CD4-positive, alpha-beta T cell (primary cell): ENCODE data around the gene DAND5. TPM values are rescaled to one million over a fixed set of nuclear protein-coding genes. Genes with fewer than 3 reads are reported as not detected.

Source experiments
- ATAC-seq: fragments of 200-7000 bp; cut with Tn5 transposase; one replicate; pipeline ENCODE4 v1.10.0; 2022; ENCODE audit warnings: mild to moderate bottlenecking; ENCODE audit not compliant: poor library complexity
- CTCF ChIA-PET: fragments of 350-600 bp; sonication (Branson Sonifier 250); formaldehyde crosslinking; loops from one replicate; lab custom pipeline; 2021; ENCODE audit warnings: antibody characterized with exemption, inconsistent platforms; lab: Charles Lee
- POLR2A ChIA-PET: fragments of 350-600 bp; sonication (Branson Sonifier 250); formaldehyde crosslinking; loops from one replicate; lab custom pipeline; 2021; ENCODE audit warnings: antibody characterized with exemption, inconsistent platforms; lab: Charles Lee
- DNase-seq, 14 experiments: peaks; one replicate each; pipeline ENCODE4 v3.0.0-alpha.2; 2013 to 2020; ENCODE audit warnings: mixed read lengths in 2 of 14
- H3K27ac ChIP-seq, 2 donors: one replicate each; pipeline versions ENCODE4 v1.5.1 to v1.7.0; 2013; ENCODE audit warnings: low read length in 2 of 2, low read depth in 1 of 2, mild to moderate bottlenecking in 1 of 2
- H3K27me3 ChIP-seq, 2 experiments: 1 replicate in 1 of 2; 2 replicates in 1 of 2; pipeline versions ENCODE4 v1.6.1 to v1.7.0; 2013; ENCODE audit warnings: low read length in 2 of 2, control low read depth in 1 of 2, mild to moderate bottlenecking in 1 of 2, moderate library complexity in 1 of 2; ENCODE audit not compliant: insufficient read depth in 2 of 2, control insufficient read depth in 1 of 2
- H3K36me3 ChIP-seq: one replicate; pipeline ENCODE4 v1.6.1; 2013; ENCODE audit warnings: low read length, control low read depth; ENCODE audit not compliant: insufficient read depth
- H3K4me1 ChIP-seq: one replicate; pipeline ENCODE4 v1.6.1; 2013; ENCODE audit warnings: low read length, control low read depth; ENCODE audit not compliant: insufficient read depth
- H3K4me3 ChIP-seq: one replicate; pipeline ENCODE4 v1.5.1; 2013; ENCODE audit warnings: mild to moderate bottlenecking, low read length, moderate library complexity
- H3K9me3 ChIP-seq, 2 experiments: 1 replicate in 1 of 2; 2 replicates in 1 of 2; pipeline versions ENCODE4 v1.6.1 to v1.7.0; 2013; ENCODE audit warnings: low read length in 2 of 2, mild to moderate bottlenecking in 2 of 2, control low read depth in 1 of 2, moderate library complexity in 1 of 2; ENCODE audit not compliant: control insufficient read depth in 1 of 2, insufficient read depth in 1 of 2
- H3K27ac Mint-ChIP-seq: one replicate; pipeline ENCODE4 v1.8.0; 2020; ENCODE audit warnings: mixed read lengths
- H3K27me3 Mint-ChIP-seq: one replicate; pipeline ENCODE4 v1.8.0; 2021; ENCODE audit warnings: mixed read lengths
- H3K36me3 Mint-ChIP-seq: one replicate; pipeline ENCODE4 v1.8.0; 2021; ENCODE audit warnings: low read depth, mixed read lengths
- H3K4me1 Mint-ChIP-seq: one replicate; pipeline ENCODE4 v1.8.0; 2021; ENCODE audit warnings: low read depth, mixed read lengths
- H3K4me3 Mint-ChIP-seq: one replicate; pipeline ENCODE4 v1.8.0; 2020; ENCODE audit warnings: mild to moderate bottlenecking, mixed read lengths
- H3K9me3 Mint-ChIP-seq: one replicate; pipeline ENCODE4 v1.8.0; 2020; ENCODE audit warnings: mixed read lengths
- intact Hi-C, 2 experiments: fragments of 100-400 bp; cut with DNase I in 1 of 2; cut with micrococcal nuclease in 1 of 2; formaldehyde crosslinking; loops; one replicate each; pipeline versions ENCODE4 v1.15.1 to v1.9.0; 2023 to 2025; cut with DNase I, micrococcal nuclease
- total RNA-seq, 174 experiments: library from RNA in 2 of 174; stranded (reverse) in 2 of 174; gene quantifications; one replicate each; pipeline ENCODE4 v1.2.3 and lab custom pipeline; 2021 to 2026
- TF ChIP-seq, protein P1 (sequence below): fragments of 200-600 bp; IDR thresholded peaks from one replicate; pipeline ENCODE4 v1.8.0; 2022; ENCODE audit warnings: antibody characterized with exemption, mild to moderate bottlenecking

DAND5 gene
- total RNA-seq, 2 experiments from 2014 or later: not detected

GRCh38 chr19:13001502-13002165, 32.3 kb downstream of the DAND5 start:
- peaks cover 2% of the 10 kb centered on the region for H3K4me1 ChIP-seq
- Mint-ChIP-seq H3K27ac (no peak overlapping the region), H3K27me3 (peaks cover 6% of the 10 kb centered on the region), H3K4me3 (no peak overlapping the region), H3K9me3 (no peaks in the 10 kb centered on the region), H3K36me3 (no peaks in the 10 kb centered on the region), H3K4me1 (no peaks in the 10 kb centered on the region)
- ATAC-seq (no peak), DNase-seq (no peak)
- ChIA-PET CTCF (no interaction called here), POLR2A (no interaction called here)
- TF ChIP-seq, protein P1, sequence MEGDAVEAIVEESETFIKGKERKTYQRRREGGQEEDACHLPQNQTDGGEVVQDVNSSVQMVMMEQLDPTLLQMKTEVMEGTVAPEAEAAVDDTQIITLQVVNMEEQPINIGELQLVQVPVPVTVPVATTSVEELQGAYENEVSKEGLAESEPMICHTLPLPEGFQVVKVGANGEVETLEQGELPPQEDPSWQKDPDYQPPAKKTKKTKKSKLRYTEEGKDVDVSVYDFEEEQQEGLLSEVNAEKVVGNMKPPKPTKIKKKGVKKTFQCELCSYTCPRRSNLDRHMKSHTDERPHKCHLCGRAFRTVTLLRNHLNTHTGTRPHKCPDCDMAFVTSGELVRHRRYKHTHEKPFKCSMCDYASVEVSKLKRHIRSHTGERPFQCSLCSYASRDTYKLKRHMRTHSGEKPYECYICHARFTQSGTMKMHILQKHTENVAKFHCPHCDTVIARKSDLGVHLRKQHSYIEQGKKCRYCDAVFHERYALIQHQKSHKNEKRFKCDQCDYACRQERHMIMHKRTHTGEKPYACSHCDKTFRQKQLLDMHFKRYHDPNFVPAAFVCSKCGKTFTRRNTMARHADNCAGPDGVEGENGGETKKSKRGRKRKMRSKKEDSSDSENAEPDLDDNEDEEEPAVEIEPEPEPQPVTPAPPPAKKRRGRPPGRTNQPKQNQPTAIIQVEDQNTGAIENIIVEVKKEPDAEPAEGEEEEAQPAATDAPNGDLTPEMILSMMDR: no peak
- no peak overlapping the region for H3K27ac ChIP-seq
- no peaks in the 10 kb centered on the region for H3K36me3 ChIP-seq
- no peak overlapping the region for H3K4me3 ChIP-seq
- H3K9me3 ChIP-seq: no peaks in the 10 kb centered on the region
- intact Hi-C loops: no loop called here
- H3K27me3 ChIP-seq: no peaks in the 10 kb centered on the region

DNA sequence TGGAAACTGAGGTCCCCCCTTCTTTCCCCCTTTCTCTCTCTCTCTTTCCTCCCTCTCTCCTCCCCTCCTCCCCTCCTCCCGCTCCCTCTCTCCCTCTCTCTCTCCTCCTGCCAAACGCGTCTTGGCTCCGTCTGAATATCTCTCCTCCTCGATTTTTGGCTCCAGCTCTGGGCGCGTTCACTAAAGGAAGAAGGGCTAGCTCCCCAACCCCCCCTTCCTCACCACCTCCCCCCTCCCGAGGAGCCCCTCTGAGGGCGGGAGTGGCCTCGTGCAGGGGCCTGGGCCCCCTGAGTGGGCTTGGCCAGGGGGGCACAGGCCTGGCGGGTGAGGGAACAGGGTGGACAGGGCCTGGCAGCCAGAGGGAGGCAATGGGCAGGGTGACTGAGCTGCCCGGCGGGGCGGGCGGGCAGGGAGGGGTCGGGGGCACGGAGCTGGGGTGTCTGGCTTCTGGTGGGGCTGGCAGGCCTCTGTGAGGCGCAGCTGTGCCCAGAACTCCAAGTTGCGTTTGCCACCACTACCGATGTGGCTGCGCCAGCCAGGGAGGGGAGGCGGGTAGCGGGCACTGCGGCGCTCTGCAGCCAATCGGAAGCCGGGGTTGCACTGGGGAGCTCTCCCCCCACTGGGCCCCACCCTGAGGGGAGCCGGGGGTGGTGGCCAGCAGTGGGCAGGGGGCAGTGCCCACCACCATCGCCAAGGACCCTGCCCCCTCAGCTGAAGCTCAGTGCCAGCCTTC, 33.0 kb downstream of the DAND5 start:
- ChIA-PET POLR2A (interaction anchor here (0.9 kb wide), 1 partner anchor 11 kb away, joined by 3 read pairs; no protein-coding TSS in a partner anchor), CTCF (no interaction called here)
- TF ChIP-seq, protein P1: no peak
- intact Hi-C loops: no loop called here
- Mint-ChIP-seq H3K27ac (no peak overlapping the region), H3K36me3 (no peaks in the 10 kb centered on the region), H3K4me1 (no peaks in the 10 kb centered on the region), H3K27me3 (peaks cover 8% of the 10 kb centered on the region), H3K4me3 (no peak overlapping the region), H3K9me3 (no peaks in the 10 kb centered on the region)
- DNase-seq (no peak), ATAC-seq (no peak)
- Histone ChIP-seq H3K4me3 (no peak overlapping the region), H3K27ac (no peak overlapping the region), H3K36me3 (no peaks in the 10 kb centered on the region), H3K27me3 (no peaks in the 10 kb centered on the region), H3K4me1 (no peaks in the 10 kb centered on the region), H3K9me3 (no peaks in the 10 kb centered on the region)

- no peak overlapping the region for H3K27ac Mint-ChIP-seq
- DNase-seq (no peak), ATAC-seq (no peak)
- no peaks in the 10 kb centered on the region for H3K36me3 Mint-ChIP-seq
- H3K9me3 Mint-ChIP-seq: no peaks in the 10 kb centered on the region
- Histone ChIP-seq H3K27me3 (peaks cover 0 to 5% of the 10 kb centered on the region in 2 experiments), H3K27ac (no peak overlapping the region), H3K36me3 (no peaks in the 10 kb centered on the region), H3K9me3 (no peaks in the 10 kb centered on the region), H3K4me3 (no peak overlapping the region), H3K4me1 (no peaks in the 10 kb centered on the region)
- ChIA-PET POLR2A (interaction anchor here (0.9 kb wide), 1 partner anchor 11 kb away, joined by 3 read pairs; no protein-coding TSS in a partner anchor), CTCF (no interaction called here)
- TF ChIP-seq, protein P1: no peak
- intact Hi-C loops: no loop called here
- H3K4me3 Mint-ChIP-seq: no peak overlapping the region
- H3K4me1 Mint-ChIP-seq: no peaks in the 10 kb centered on the region
- H3K27me3 Mint-ChIP-seq: peaks cover 14% of the 10 kb centered on the region
Measured at GRCh38 chr19:13003081-13003480, 33.7 kb downstream of the DAND5 start.
